Breast epithelium (tissue), 3 donors: Measurements from ENCODE around the gene FBN2.

Experiments
- CTCF ChIP-seq, 3 donors: fragments of 450-650 bp; IDR thresholded peaks; one replicate each; pipeline ENCODE4 v1.5.1; 2016 to 2017; ENCODE audit warnings: antibody characterized with exemption in 3 of 3, mild to moderate bottlenecking in 3 of 3, moderate library complexity in 3 of 3
- POLR2A ChIP-seq: fragments of 450-650 bp; IDR thresholded peaks from one replicate; pipeline ENCODE4 v1.6.1; 2016; ENCODE audit warnings: antibody characterized with exemption, mild to moderate bottlenecking, moderate library complexity

GRCh38 chr5:128271071-128271470 lies 267.0 kb downstream of the FBN2 start:
- TF ChIP-seq CTCF (IDR thresholded peaks at IDR 0.05) (no peak), POLR2A (no peak)
